GM12878 (cell line): Measurements from ENCODE around the gene PPP4R4.

ENCODE experiments used
- CBX3 ChIP-seq: fragments of 200-600 bp; sonication (generic); IDR thresholded peaks from 2 replicates; pipeline ENCODE4 v1.6.1; 2016; ENCODE audit warnings: low read depth, borderline replicate concordance
- EZH2 ChIP-seq: IDR thresholded peaks from 2 replicates; pipeline ENCODE4 v1.6.1; 2012; ENCODE audit warnings: low read depth, mild to moderate bottlenecking, control low read depth, inconsistent platforms, low read length, borderline replicate concordance; ENCODE audit not compliant: control insufficient read depth
- FOXM1 ChIP-seq: IDR thresholded peaks from 2 replicates; pipeline ENCODE4 v1.6.1; 2012; ENCODE audit warnings: low read depth, mild to moderate bottlenecking, inconsistent platforms, low read length, moderate library complexity
- MAX ChIP-seq: IDR thresholded peaks from 2 replicates; pipeline ENCODE4 v1.6.1; 2012; ENCODE audit warnings: low read depth, low read length, improper control_type of control experiment
- NRF1 ChIP-seq: conservative IDR thresholded peaks from 2 replicates; pipeline ENCODE4 v1.6.1; 2011; ENCODE audit warnings: mild to moderate bottlenecking, low read depth, low read length, improper control_type of control experiment
- POLR2A ChIP-seq: IDR thresholded peaks from 2 replicates; pipeline ENCODE4 v1.6.1; 2011; ENCODE audit warnings: low read depth, mild to moderate bottlenecking, low read length
- POLR2AphosphoS5 ChIP-seq: IDR thresholded peaks from 2 replicates; pipeline ENCODE4 v1.6.1; 2011; ENCODE audit warnings: mild to moderate bottlenecking, low read length, inconsistent platforms
- RAD21 ChIP-seq: IDR thresholded peaks from 2 replicates; pipeline ENCODE4 v1.6.1; 2011; ENCODE audit warnings: mild to moderate bottlenecking, low read depth, low read length, moderate library complexity; ENCODE audit not compliant: insufficient read depth
- YBX1 ChIP-seq: fragments of 450-650 bp; IDR thresholded peaks from 2 replicates; pipeline ENCODE4 v1.6.1; 2016; ENCODE audit warnings: antibody characterized with exemption
- TF ChIP-seq, protein P1 (sequence below): IDR thresholded peaks from 2 replicates; pipeline ENCODE4 v1.6.1; 2012; ENCODE audit warnings: low read depth, low read length, improper control_type of control experiment
- TF ChIP-seq, protein P2 (sequence below), 3 experiments: IDR thresholded peaks in 2 of 3; conservative IDR thresholded peaks in 1 of 3; 2 replicates each; pipeline ENCODE4 v1.5.1; 2011; ENCODE audit warnings: low read depth in 3 of 3, low read length in 3 of 3, mild to moderate bottlenecking in 3 of 3, control low read depth in 2 of 3, moderate library complexity in 2 of 3, inconsistent platforms in 1 of 3, mixed read lengths in 1 of 3; ENCODE audit not compliant: control insufficient read depth in 2 of 3, insufficient read depth in 1 of 3; ENCODE audit errors: extremely low read depth in 1 of 3

- TF ChIP-seq, protein P1, sequence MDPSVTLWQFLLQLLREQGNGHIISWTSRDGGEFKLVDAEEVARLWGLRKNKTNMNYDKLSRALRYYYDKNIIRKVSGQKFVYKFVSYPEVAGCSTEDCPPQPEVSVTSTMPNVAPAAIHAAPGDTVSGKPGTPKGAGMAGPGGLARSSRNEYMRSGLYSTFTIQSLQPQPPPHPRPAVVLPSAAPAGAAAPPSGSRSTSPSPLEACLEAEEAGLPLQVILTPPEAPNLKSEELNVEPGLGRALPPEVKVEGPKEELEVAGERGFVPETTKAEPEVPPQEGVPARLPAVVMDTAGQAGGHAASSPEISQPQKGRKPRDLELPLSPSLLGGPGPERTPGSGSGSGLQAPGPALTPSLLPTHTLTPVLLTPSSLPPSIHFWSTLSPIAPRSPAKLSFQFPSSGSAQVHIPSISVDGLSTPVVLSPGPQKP, result no peak
- TF ChIP-seq, protein P2, sequence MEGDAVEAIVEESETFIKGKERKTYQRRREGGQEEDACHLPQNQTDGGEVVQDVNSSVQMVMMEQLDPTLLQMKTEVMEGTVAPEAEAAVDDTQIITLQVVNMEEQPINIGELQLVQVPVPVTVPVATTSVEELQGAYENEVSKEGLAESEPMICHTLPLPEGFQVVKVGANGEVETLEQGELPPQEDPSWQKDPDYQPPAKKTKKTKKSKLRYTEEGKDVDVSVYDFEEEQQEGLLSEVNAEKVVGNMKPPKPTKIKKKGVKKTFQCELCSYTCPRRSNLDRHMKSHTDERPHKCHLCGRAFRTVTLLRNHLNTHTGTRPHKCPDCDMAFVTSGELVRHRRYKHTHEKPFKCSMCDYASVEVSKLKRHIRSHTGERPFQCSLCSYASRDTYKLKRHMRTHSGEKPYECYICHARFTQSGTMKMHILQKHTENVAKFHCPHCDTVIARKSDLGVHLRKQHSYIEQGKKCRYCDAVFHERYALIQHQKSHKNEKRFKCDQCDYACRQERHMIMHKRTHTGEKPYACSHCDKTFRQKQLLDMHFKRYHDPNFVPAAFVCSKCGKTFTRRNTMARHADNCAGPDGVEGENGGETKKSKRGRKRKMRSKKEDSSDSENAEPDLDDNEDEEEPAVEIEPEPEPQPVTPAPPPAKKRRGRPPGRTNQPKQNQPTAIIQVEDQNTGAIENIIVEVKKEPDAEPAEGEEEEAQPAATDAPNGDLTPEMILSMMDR (IDR thresholded peaks at IDR 0.05 in 2 of 3, conservative IDR thresholded peaks at IDR 0.05 in 1 of 3; ENCODE audit: control insufficient read depth in 2 of 3, extremely low read depth in 1 of 3, insufficient read depth in 1 of 3, low read depth in 3 of 3, low read length in 3 of 3), result no peak
- TF ChIP-seq POLR2A, result no peak
- no peak for TF ChIP-seq YBX1
- TF ChIP-seq FOXM1, result no peak
- TF ChIP-seq CBX3, result no peak
- no peak for TF ChIP-seq NRF1
- no peak for TF ChIP-seq MAX
- TF ChIP-seq EZH2, result no peak
- TF ChIP-seq POLR2AphosphoS5, result no peak
- TF ChIP-seq RAD21, result no peak
These were observed 70.1 kb downstream of the PPP4R4 start for GRCh38 chr14:94244182-94244581.
